HG03439 (cell line): ENCODE measurements around the gene SAP30BP.

Experiments used
- ATAC-seq: cut with Tn5 transposase; IDR thresholded peaks from one replicate; pipeline ENCODE4 v1.9.1; 2021; ENCODE audit warnings: mild to moderate bottlenecking, moderate library complexity; ENCODE audit not compliant: unreplicated experiment

Gene SAP30BP

GRCh38 chr17:75755205-75755901 lies 88.2 kb downstream of the SAP30BP start:
- no peak for ATAC-seq

- no peak for ATAC-seq
Measured at GRCh38 chr17:75755990-75756389, 88.9 kb downstream of the SAP30BP start.

GRCh38 chr17:75756451-75757085 lies 89.4 kb downstream of the SAP30BP start:
- ATAC-seq: no peak

GRCh38 chr17:75757086-75757681 lies 90.0 kb downstream of the SAP30BP start:
- ATAC-seq: no peak
